Glutamatergic neuron (in vitro differentiated cells): ENCODE measurements around the gene MRPL37. TPM values are rescaled to one million over a fixed set of nuclear protein-coding genes. Genes with fewer than 3 reads are reported as not detected.
A peak's percentile ranks its signal among the peaks of the same experiment; 100 is the strongest.

ENCODE experiments used
- DNase-seq: peaks from one replicate; pipeline ENCODE4 v3.0.0; 2022
- H3K27ac Mint-ChIP-seq: one replicate; pipeline ENCODE4 v1.8.0; 2020; ENCODE audit warnings: mild to moderate bottlenecking, mixed read lengths, inconsistent platforms; ENCODE audit not compliant: unreplicated experiment
- H3K27me3 Mint-ChIP-seq: one replicate; pipeline ENCODE4 v1.8.0; 2020; ENCODE audit warnings: mild to moderate bottlenecking, moderate library complexity, mixed read lengths, inconsistent platforms; ENCODE audit not compliant: unreplicated experiment
- H3K36me3 Mint-ChIP-seq: one replicate; pipeline ENCODE4 v1.8.0; 2020; ENCODE audit warnings: mild to moderate bottlenecking, mixed read lengths, inconsistent platforms; ENCODE audit not compliant: unreplicated experiment
- H3K4me1 Mint-ChIP-seq: one replicate; pipeline ENCODE4 v1.8.0; 2020; ENCODE audit warnings: mild to moderate bottlenecking, low read depth, mixed read lengths, inconsistent platforms; ENCODE audit not compliant: unreplicated experiment
- H3K4me3 Mint-ChIP-seq: one replicate; pipeline ENCODE4 v1.8.0; 2020; ENCODE audit warnings: mild to moderate bottlenecking, mixed read lengths, inconsistent platforms; ENCODE audit not compliant: unreplicated experiment
- H3K9me3 Mint-ChIP-seq: one replicate; pipeline ENCODE4 v1.8.0; 2020; ENCODE audit warnings: mild to moderate bottlenecking, moderate library complexity, mixed read lengths, inconsistent platforms; ENCODE audit not compliant: unreplicated experiment
- CTCF ChIP-seq: fragments of 200-600 bp; sonication (generic); IDR thresholded peaks from one replicate; pipeline ENCODE4 v1.5.0; 2021; ENCODE audit not compliant: partially characterized antibody, unreplicated experiment
- total RNA-seq: library from RNA; stranded (reverse); fragmentation: NEBNext Ultra II Directional; extraction: Animal tissue kit (Norgen Biotek cat#: 25700); gene quantifications from one replicate; pipeline ENCODE4 v1.2.1, GENCODE V29; 2021; ENCODE audit not compliant: unreplicated experiment

The MRPL37 gene
- total RNA-seq, 1 donor from 2014 or later, result 50.9 TPM

- Mint-ChIP-seq H3K36me3 (peaks cover 15% of the 10 kb centered on the region), H3K27ac (peak overlapping the region; percentile 86), H3K4me1 (peaks cover 27% of the 10 kb centered on the region), H3K9me3 (peaks cover 46% of the 10 kb centered on the region), H3K27me3 (peaks cover 44% of the 10 kb centered on the region), H3K4me3 (peak overlapping the region; percentile 28)
- no peak for DNase-seq
- no peak for TF ChIP-seq CTCF
Observed at GRCh38 chr1:54239035-54239383, 39.0 kb downstream of the MRPL37 start.

DNA sequence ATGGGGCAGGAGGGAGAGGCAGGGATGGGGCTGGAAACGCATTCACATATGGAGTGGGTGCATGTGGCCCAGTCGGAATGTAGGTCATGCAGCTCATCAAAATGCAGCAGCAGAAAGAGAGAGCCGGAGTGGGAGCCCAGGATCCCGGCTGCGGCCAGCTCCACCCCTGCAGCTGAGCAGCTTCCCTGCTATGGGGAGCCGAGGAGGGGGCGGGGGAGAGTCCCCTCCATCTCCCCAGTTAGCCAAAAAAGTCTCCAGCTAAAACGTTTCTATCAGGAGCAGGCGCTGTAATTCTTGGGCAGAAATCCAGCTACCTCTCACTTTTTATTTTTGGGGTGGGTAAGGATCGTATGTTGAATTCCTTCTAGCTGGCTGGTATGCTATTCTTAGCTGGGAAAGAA, 39.7 kb downstream of the MRPL37 start:
- Mint-ChIP-seq H3K27ac (peak overlapping the region; percentile 86), H3K27me3 (peaks cover 49% of the 10 kb centered on the region), H3K4me1 (peaks cover 27% of the 10 kb centered on the region), H3K4me3 (no peak overlapping the region), H3K9me3 (peaks cover 49% of the 10 kb centered on the region), H3K36me3 (peaks cover 19% of the 10 kb centered on the region)
- no peak for TF ChIP-seq CTCF
- no peak for DNase-seq

GRCh38 chr1:54240741-54241335, 40.9 kb downstream of the MRPL37 start:
- no peak for DNase-seq
- Mint-ChIP-seq H3K36me3 (peaks cover 23% of the 10 kb centered on the region), H3K27ac (peak overlapping the region; percentile 75), H3K4me1 (peaks cover 26% of the 10 kb centered on the region), H3K9me3 (peaks cover 55% of the 10 kb centered on the region), H3K27me3 (peaks cover 50% of the 10 kb centered on the region), H3K4me3 (no peak overlapping the region)
- TF ChIP-seq CTCF, result no peak

DNA sequence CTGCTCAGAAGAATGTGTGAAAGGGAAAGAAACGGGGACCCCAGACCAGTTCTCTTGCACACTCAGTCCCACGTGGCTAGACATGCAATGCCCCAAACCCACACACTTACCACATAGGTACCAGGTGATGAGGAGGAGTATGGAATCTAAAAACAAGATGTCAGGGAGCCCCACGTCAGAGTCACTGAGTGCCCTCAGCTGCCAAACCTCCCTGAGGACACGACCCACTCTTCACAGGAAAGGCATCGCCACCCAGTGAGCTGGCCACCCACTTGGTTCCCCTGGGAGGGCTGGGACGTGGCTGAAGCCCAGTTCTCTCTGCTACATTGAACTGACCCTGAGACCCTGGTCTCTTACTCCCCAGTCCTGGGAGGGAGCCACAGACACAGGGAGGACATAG, 41.4 kb downstream of the MRPL37 start:
- peaks cover 57% of the 10 kb centered on the region for H3K9me3 Mint-ChIP-seq

More for the DNA sequence above, 41.4 kb downstream of the MRPL37 start:
- DNase-seq, result no peak
- Mint-ChIP-seq H3K27me3 (peaks cover 54% of the 10 kb centered on the region), H3K4me3 (no peak overlapping the region), H3K4me1 (peaks cover 26% of the 10 kb centered on the region), H3K36me3 (peaks cover 22% of the 10 kb centered on the region), H3K27ac (peak overlapping the region; percentile 64)
- TF ChIP-seq CTCF, result no peak
